BJ (cell line): ENCODE data around the gene TGFB1I1. TPM values are rescaled to one million over a fixed set of nuclear protein-coding genes. Genes with fewer than 3 reads are reported as not detected.
A peak's percentile ranks its signal among the peaks of the same experiment; 100 is the strongest.

Experiments
- CTCF ChIA-PET: fragments of 350-600 bp; formaldehyde crosslinking; extraction: SDS; loops from one replicate; lab custom pipeline; 2021; ENCODE audit warnings: antibody characterized with exemption, inconsistent platforms; lab: Yijun Ruan, JAX
- POLR2A ChIA-PET: fragments of 300-600 bp; sonication (Branson Sonifier 250); formaldehyde crosslinking; extraction: SDS; loops from one replicate; lab custom pipeline; 2021; ENCODE audit warnings: antibody characterized with exemption; lab: Charles Lee
- DNase-seq: peaks from one replicate; pipeline ENCODE4 v3.0.0-alpha.2; 2011; ENCODE audit warnings: low read depth
- H3K27me3 ChIP-seq: 2 replicates; pipeline ENCODE4 v1.6.0; 2011; ENCODE audit warnings: low read length; ENCODE audit not compliant: control insufficient read depth, insufficient read depth
- H3K36me3 ChIP-seq: 2 replicates; pipeline ENCODE4 v1.5.1; 2011; ENCODE audit warnings: low read length; ENCODE audit not compliant: control insufficient read depth, insufficient read depth
- H3K4me3 ChIP-seq: 2 replicates; pipeline ENCODE4 v1.5.1; 2011; ENCODE audit warnings: low read depth, mild to moderate bottlenecking, control low read depth, low read length
- CTCF ChIP-seq: IDR thresholded peaks from 2 replicates; pipeline ENCODE4 v1.5.1; 2011; ENCODE audit warnings: low read depth, mild to moderate bottlenecking, control low read depth, inconsistent platforms, low read length, moderate library complexity; ENCODE audit not compliant: insufficient read depth
- polyA plus RNA-seq: library from polyadenylated mRNA; depleted of rRNA; stranded (reverse); fragments of >200 nt; gene quantifications from 2 replicates; pipeline ENCODE4 v1.2.3, GENCODE V29; 2011

Gene TGFB1I1
- polyA plus RNA-seq, 1 experiment = 92.3 TPM

GRCh38 chr16:31487071-31487719, 15.2 kb downstream of the TGFB1I1 start:
- POLR2A ChIA-PET = no interaction called here
- H3K27me3 ChIP-seq = peaks cover 4% of the 10 kb centered on the region; the same call in 1 of the 2 replicates
- no peak for TF ChIP-seq CTCF
- H3K36me3 ChIP-seq = peaks cover 5% of the 10 kb centered on the region
- H3K4me3 ChIP-seq = peak overlapping the region; percentile 49
- CTCF ChIA-PET = interaction anchor here (1.0 to 1.4 kb wide), 4 partner anchors 9 to 27 kb away, joined by 3 to 5 read pairs (median 4); no protein-coding TSS in a partner anchor
- no peak for DNase-seq

- CTCF ChIA-PET = interaction anchor here (0.7 to 3.0 kb wide), 7 partner anchors 10 to 308 kb away, joined by 3 to 7 read pairs (median 5); partner anchors contain the start of gene FUS
- TF ChIP-seq CTCF = no peak
- peaks cover 7% of the 10 kb centered on the region for H3K36me3 ChIP-seq
- DNase-seq = no peak
- peaks cover 4% of the 10 kb centered on the region; the same call in 1 of the 2 replicates for H3K27me3 ChIP-seq
- POLR2A ChIA-PET = no interaction called here
- H3K4me3 ChIP-seq = peak overlapping the region; percentile 49
Observed at GRCh38 chr16:31487720-31488467, 15.9 kb downstream of the TGFB1I1 start.

GRCh38 chr16:31488468-31489297, 16.7 kb downstream of the TGFB1I1 start:
- POLR2A ChIA-PET = no interaction called here
- Histone ChIP-seq H3K36me3 (peaks cover 15% of the 10 kb centered on the region), H3K27me3 (peaks cover 4% of the 10 kb centered on the region; the same call in 1 of the 2 replicates), H3K4me3 (peak overlapping the region; percentile 49)
- no peak for DNase-seq
- CTCF ChIA-PET = interaction anchor here (0.7 to 3.0 kb wide), 5 partner anchors 11 to 308 kb away, joined by 3 to 7 read pairs (median 5); partner anchors contain the start of gene FUS
- 0 out of 2 replicates have a peak, but pooled peaks have one; percentile 5 for TF ChIP-seq CTCF

- H3K36me3 ChIP-seq = peaks cover 19% of the 10 kb centered on the region
- POLR2A ChIA-PET = no interaction called here
- H3K4me3 ChIP-seq = no peak overlapping the region
- H3K27me3 ChIP-seq = peaks cover 4% of the 10 kb centered on the region; the same call in 1 of the 2 replicates
- no peak for TF ChIP-seq CTCF
- CTCF ChIA-PET = interaction anchor here (1.4 to 3.0 kb wide), 3 partner anchors 13 to 29 kb away, joined by 3 to 7 read pairs (median 6); no protein-coding TSS in a partner anchor
- DNase-seq = no peak
Observed at GRCh38 chr16:31489298-31489564, 17.3 kb downstream of the TGFB1I1 start.
